Activated T-cell treated with anti-CD3 and anti-CD28 coated beads, Interleukin-2, amount 50 U/mL, for 72 hours (primary cell): Measurements from ENCODE around the gene TRIOBP. TPM values are rescaled to one million over a fixed set of nuclear protein-coding genes. Genes with fewer than 3 reads are reported as not detected.

Experiments used
- ATAC-seq, 2 donors: fragments of 150-1000 bp; cut with Tn5 transposase; replicated peaks in 1 of 2; 2 replicates each; pipeline ENCODE4 v1.10.0; 2021; ENCODE audit warnings: moderate library complexity in 2 of 2, mild to moderate bottlenecking in 1 of 2
- DNase-seq, 2 donors: peaks; one replicate each; pipeline ENCODE4 v3.0.0; 2021 to 2022; ENCODE audit warnings: mixed read lengths in 1 of 2
- H3K27ac Mint-ChIP-seq: one replicate; pipeline ENCODE4 v1.8.0; 2022; ENCODE audit warnings: mild to moderate bottlenecking, moderate library complexity, mixed read lengths
- H3K27me3 Mint-ChIP-seq: one replicate; pipeline ENCODE4 v1.8.0; 2022; ENCODE audit warnings: low read depth, mixed read lengths
- H3K36me3 Mint-ChIP-seq, 2 donors: one replicate each; pipeline ENCODE4 v1.8.0; 2022; ENCODE audit warnings: mixed read lengths in 2 of 2, mild to moderate bottlenecking in 1 of 2; ENCODE audit not compliant: insufficient read depth in 2 of 2
- H3K4me1 Mint-ChIP-seq: one replicate; pipeline ENCODE4 v1.8.0; 2022; ENCODE audit warnings: low read depth, mixed read lengths
- H3K4me3 Mint-ChIP-seq, 2 donors: one replicate each; pipeline ENCODE4 v1.8.0; 2022; ENCODE audit warnings: mild to moderate bottlenecking in 2 of 2, mixed read lengths in 2 of 2, moderate library complexity in 2 of 2
- H3K9me3 Mint-ChIP-seq, 2 donors: one replicate each; pipeline ENCODE4 v1.8.0; 2022; ENCODE audit warnings: mixed read lengths in 2 of 2
- total RNA-seq, 2 donors: library from RNA; stranded (reverse); gene quantifications; one replicate each; pipeline ENCODE4 v1.2.3, GENCODE V29; 2022

TRIOBP gene
- total RNA-seq, 2 donors from 2014 or later = 25.4 to 28.6 TPM

DNA sequence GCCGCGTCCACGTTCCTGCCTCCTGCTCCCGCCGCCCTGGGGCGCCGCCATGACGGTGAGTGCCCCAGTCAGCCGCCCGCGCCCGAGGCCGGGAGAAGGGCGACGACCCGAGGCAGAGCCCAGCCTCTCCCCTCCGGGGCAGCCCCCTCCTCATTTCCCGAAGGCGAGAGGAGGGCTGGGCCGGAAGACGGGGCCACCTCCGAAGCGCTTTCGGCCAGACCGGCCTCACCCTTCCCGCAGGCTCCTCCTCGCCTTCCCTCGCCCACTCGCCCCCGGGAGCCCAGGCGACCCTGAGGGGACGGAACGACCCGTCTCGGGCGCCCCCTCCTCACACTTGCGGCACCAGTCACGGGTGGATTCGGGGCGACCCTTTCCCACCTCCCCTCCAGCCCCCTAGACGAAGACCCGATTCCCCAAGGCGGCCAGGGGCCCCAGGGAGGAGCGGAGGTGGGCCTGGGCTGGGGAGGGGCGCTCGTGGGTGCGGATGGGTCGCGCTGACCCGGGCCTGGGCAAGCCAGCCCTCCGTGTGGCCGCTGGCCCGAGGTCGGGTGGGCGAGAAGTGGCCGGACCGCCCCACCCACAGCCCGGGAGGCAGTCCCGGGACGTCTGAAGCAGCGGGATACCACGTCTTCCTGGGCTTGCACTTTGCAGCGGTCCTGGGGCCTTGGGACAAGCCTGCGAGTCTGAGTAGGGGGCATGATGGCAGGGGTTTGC lies 49.7 kb downstream of the TRIOBP start:
- H3K27ac Mint-ChIP-seq = peak overlapping the region; percentile 73
- H3K9me3 Mint-ChIP-seq = no peaks in the 10 kb centered on the region
- H3K36me3 Mint-ChIP-seq = peaks cover 0 to 1% of the 10 kb centered on the region in 2 donors
- H3K4me1 Mint-ChIP-seq = peaks cover 20% of the 10 kb centered on the region
- DNase-seq = peak in 1 of 2 donors; percentile 29
- ATAC-seq = peak in 1 of 2 donors; percentile 27
- H3K27me3 Mint-ChIP-seq = no peaks in the 10 kb centered on the region
- peak overlapping the region; percentile 86 to 89 for H3K4me3 Mint-ChIP-seq

DNA sequence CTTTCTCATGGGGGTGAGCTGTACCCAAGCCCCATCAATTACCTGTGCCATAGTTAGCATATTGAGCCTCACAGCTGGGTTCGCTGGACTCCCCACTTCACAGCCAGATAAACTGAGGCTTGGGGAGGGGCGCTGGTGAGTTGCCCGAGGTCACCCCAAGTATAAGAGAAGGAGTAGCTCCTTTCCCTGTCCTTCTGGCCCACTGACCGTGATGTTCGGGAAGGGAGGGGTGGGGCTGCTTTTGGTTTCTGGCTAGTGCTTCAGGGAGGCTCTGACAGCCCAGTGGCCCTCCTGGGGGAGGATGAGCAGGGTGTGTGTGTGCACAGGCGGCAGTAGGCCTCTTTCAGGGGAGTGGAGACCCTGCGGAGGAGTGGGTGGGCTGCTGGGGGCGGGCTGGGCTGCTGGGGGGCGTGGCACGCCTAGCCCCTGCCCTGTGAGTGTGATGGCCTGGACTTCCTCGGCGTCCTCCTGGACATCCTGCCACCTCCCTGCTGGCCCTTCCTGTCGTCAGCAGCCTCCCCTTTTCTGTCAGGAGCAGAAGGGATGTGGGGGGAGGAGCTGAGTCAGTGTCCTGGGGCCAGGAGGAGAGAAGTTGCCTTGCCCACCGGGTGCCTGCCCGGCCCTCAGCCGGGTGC lies 50.3 kb downstream of the TRIOBP start:
- H3K4me3 Mint-ChIP-seq = peak overlapping the region; percentile 86 to 89
- peak overlapping the region; percentile 73 for H3K27ac Mint-ChIP-seq
- H3K9me3 Mint-ChIP-seq = no peaks in the 10 kb centered on the region
- no peak for ATAC-seq
- peaks cover 0 to 1% of the 10 kb centered on the region in 2 donors for H3K36me3 Mint-ChIP-seq
- H3K4me1 Mint-ChIP-seq = peaks cover 20% of the 10 kb centered on the region
- DNase-seq = no peak
- no peaks in the 10 kb centered on the region for H3K27me3 Mint-ChIP-seq

DNA sequence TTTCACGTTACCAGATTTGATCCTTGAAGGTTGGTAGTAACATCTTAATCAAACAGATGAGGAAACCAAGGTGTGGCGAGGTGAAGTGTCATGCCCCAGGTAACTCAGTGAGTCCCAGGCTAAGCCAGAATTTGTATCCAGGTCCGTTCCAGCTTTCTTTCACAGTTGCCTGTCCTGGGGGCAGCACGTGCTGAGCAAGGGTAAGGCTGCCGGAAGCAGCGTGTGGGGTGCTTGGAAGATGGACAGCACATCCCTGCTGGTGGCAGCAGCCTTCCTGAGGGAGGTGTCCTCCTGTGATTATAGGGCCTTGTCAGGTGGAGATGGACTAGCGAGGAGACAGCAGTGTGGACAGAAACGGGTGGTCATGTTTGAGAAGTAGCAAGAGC lies 50.9 kb downstream of the TRIOBP start:
- H3K27ac Mint-ChIP-seq = no peak overlapping the region
- DNase-seq = no peak
- no peak for ATAC-seq
- peaks cover 20% of the 10 kb centered on the region for H3K4me1 Mint-ChIP-seq
- H3K27me3 Mint-ChIP-seq = no peaks in the 10 kb centered on the region
- peaks cover 0 to 1% of the 10 kb centered on the region in 2 donors for H3K36me3 Mint-ChIP-seq
- peak overlapping the region; percentile 86 to 89 for H3K4me3 Mint-ChIP-seq
- no peaks in the 10 kb centered on the region for H3K9me3 Mint-ChIP-seq

DNA sequence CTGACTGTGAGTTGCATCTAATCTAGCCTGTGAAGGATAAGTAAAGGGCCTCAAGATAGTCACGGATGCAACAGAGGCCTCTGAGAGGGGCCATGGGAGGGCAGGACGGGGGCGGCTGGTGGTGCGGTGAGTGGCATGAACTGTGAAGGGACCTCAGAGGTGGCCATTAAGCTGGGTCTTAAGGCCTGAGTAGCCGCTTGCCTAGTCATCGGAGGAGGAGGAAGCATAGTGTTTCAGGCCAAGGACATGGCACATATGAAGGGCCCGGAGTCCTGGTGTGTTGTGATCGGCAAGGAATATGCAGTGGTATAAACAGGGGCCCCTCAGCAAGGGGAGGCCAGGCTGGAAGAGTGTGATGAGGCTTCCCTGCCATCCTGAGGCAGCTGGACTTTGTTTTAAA lies 51.8 kb downstream of the TRIOBP start:
- Mint-ChIP-seq H3K4me1 (peaks cover 20% of the 10 kb centered on the region), H3K4me3 (no peak overlapping the region), H3K36me3 (peaks cover 0 to 1% of the 10 kb centered on the region in 2 donors), H3K27me3 (no peaks in the 10 kb centered on the region), H3K9me3 (no peaks in the 10 kb centered on the region), H3K27ac (no peak overlapping the region)
- DNase-seq (no peak), ATAC-seq (no peak)

DNA sequence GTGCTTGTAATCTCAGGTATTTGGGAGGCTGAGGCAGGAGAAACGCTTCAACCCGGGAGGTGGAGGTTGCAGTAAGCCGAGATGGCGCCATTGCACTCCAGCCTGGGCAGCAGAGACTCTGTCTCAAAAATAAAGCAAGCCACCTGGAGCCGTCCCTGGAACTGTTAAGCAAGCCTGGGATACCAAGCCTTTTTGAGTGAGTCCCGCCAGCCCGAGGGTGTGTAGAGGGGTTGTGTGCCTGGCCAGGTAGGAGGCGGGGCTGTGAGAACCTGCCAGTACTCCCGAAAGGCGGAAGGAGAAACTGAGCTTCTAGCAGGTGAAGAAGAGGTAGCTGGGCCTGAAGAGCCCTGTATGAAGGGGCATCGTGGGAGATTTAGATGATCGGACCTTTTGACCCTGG lies 52.4 kb downstream of the TRIOBP start:
- Mint-ChIP-seq H3K4me1 (peaks cover 18% of the 10 kb centered on the region), H3K27me3 (no peaks in the 10 kb centered on the region), H3K9me3 (no peaks in the 10 kb centered on the region), H3K36me3 (peaks cover 0 to 1% of the 10 kb centered on the region in 2 donors), H3K4me3 (no peak overlapping the region), H3K27ac (no peak overlapping the region)
- DNase-seq (no peak), ATAC-seq (no peak)

DNA sequence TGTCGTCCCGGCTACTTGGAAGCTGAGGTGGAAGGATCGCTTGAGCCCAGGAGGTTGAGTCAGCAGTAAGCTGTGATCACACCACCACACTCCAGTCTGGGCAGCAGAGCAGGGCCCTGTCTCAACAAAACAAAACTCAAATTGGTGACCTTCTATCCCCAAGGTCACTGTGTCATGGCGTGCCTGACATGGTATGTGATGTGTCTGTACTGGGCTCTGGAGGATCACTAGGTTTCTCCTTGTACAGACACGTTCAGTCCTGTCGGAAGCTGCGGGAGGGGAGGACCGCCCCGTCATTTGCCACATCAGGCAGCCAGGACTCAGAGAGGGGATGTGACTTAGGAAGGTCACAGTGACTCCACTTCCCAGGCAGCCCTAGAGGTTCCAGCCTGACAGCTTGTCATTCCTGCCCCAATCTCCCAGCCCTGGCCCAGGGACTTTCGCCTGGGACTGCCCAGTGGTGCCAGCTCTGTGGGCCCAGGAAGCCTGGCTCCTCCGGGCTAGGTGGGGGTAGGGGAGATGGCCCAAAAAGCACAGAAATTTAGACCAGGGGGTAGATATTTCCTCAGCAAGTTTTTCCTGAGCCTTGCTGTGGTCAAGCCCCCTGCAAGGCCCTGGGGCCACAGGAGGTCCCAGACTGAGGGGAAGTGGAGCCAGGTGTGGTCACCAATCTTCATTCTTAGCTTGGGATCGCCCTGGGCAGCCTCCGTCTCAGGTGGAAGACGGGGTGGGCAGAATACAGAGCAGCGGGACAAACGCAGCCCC lies 53.2 kb downstream of the TRIOBP start:
- H3K27ac Mint-ChIP-seq = no peak overlapping the region
- DNase-seq = no peak
- H3K36me3 Mint-ChIP-seq = peaks cover 1 to 3% of the 10 kb centered on the region in 2 donors
- no peak for ATAC-seq
- no peak overlapping the region for H3K4me3 Mint-ChIP-seq
- no peaks in the 10 kb centered on the region for H3K27me3 Mint-ChIP-seq
- H3K9me3 Mint-ChIP-seq = no peaks in the 10 kb centered on the region
- peaks cover 14% of the 10 kb centered on the region for H3K4me1 Mint-ChIP-seq

DNA sequence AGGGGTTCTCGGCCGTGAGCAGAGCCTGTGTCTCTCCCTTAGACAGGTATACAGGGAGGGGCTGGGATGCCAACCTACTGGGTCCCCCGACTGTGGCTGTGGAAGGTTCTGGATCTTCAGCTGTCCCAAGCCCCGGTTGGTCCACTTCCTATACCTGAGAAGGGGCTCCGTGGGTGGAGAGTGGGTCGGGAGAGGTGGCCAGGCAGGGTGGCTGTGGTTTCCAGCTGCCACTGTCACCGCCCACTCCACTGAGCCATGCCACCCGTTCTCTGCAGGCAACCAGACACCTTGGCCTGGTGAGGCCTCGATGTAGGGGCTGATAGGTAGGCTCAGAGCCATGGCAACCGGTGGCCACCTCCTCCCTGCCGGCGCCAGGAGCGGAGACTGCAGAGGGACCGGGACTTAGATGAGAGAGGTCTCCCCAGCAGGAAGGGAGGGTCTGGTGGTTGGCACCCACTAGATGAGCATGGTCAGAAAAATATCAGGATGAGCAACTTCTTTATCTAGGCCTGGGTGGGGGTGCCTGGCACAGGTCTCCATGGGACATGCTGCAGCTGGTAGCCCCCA lies 53.8 kb downstream of the TRIOBP start:
- no peaks in the 10 kb centered on the region for H3K9me3 Mint-ChIP-seq
- no peak overlapping the region for H3K27ac Mint-ChIP-seq
- H3K27me3 Mint-ChIP-seq = no peaks in the 10 kb centered on the region
- ATAC-seq = no peak
- peaks cover 0 to 4% of the 10 kb centered on the region in 2 donors for H3K36me3 Mint-ChIP-seq
- no peak overlapping the region for H3K4me3 Mint-ChIP-seq
- peaks cover 8% of the 10 kb centered on the region for H3K4me1 Mint-ChIP-seq
- no peak for DNase-seq

DNA sequence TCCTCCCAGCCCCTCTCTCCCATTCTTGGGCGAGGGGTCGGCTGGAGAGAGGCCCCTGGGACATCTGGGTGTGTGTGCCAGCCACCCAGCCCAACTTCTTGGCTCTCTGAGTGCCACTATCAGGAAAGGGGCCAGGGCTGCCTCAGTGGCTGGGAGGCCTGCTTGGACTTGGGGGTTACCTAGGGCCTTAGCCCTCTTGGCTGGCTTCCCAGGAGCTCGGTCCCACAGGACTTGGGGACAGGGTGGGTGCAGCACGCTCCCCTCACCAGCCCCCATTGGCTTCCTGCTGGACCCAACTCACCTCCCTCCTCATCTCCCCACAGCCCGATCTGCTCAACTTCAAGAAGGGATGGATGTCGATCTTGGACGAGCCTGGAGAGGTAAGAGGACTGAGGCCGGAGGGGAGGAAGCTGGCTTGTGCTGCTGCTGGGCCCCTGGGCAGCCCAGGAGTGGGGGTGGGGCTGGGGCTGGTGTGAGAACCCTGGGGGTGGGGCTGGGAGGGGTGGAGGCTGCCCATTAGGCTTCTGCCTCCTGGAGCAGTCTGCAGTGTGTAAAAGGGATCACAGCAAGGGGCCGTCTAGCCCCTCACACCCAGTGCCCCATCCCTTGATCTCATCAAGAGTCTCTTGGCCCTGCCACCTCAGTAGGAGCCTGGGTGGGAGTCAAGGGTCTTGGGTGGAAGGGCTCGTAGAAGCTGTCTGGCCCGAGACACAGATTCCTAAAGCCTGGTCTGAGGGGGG lies 54.8 kb downstream of the TRIOBP start:
- no peaks in the 10 kb centered on the region for H3K27me3 Mint-ChIP-seq
- peaks cover 7% of the 10 kb centered on the region for H3K4me1 Mint-ChIP-seq
- no peak overlapping the region for H3K27ac Mint-ChIP-seq
- H3K4me3 Mint-ChIP-seq = no peak overlapping the region
- ATAC-seq = no peak
- no peak for DNase-seq
- no peaks in the 10 kb centered on the region for H3K9me3 Mint-ChIP-seq
- H3K36me3 Mint-ChIP-seq = peaks cover 0 to 4% of the 10 kb centered on the region in 2 donors

DNA sequence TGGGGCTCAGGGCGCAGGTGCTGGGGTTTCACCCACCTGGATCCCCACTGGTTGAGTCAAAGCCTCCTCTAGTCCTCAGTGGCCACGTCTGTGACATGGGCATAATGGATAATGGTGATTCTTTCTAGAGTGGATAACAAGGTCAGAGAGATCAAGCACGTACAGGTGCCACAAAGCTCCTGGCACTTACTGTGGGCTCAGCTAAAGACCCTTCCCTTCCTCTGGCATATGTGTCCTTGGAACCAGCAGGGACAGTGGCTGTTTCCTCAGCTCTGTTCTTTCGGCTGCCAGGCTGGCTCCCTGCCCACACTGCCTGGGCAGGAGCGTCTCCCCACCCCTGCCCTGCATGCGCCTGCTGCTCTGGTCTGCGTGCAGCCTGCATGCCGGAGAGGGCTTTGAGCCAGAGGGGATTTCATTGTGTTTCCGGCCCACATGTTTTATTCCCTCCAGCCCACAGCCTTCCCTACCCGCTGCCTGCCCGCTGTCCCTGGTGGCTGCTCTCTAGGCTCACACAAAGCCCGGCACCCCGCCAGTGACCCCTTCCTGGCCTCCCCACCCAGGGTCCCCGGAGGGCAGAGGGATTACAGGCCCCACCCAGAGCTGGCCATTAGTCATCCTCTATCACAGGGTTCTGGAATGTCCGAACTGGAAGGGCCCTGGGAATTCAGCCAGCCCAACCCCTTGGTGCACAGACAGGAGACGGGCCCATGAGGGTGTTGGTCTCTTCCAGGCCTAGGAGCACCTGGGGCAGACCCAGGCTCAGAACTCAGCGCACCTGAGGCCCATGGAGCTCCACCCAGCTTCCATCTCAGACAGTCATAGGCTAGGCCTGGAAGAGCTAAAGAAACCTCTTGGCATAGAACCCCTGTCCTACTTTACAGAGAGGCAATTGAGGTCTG lies 55.6 kb downstream of the TRIOBP start:
- Mint-ChIP-seq H3K27me3 (no peaks in the 10 kb centered on the region), H3K27ac (no peak overlapping the region), H3K9me3 (no peaks in the 10 kb centered on the region), H3K36me3 (peaks cover 0 to 4% of the 10 kb centered on the region in 2 donors), H3K4me1 (peaks cover 6% of the 10 kb centered on the region), H3K4me3 (no peak overlapping the region)
- ATAC-seq (no peak), DNase-seq (no peak)

DNA sequence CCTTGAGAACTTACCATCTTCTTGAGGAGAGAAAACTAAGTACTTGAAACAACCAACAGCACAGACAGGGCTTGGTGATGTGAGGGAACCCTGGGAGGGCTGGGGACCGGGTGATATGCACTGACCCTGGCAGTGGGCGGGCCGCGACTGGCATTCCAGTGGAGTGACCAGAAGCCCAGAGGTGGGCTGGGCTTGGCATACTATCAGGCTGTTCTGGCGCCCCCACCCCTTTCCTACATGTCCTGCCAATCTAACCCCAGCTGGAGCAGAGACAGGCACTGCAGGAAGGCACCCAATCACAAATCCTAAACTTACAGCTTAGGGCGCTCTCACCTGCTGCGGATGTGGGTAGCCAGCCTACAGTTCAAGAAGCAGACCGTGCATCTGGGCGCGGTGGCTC lies 56.9 kb downstream of the TRIOBP start:
- H3K36me3 Mint-ChIP-seq = peaks cover 0 to 4% of the 10 kb centered on the region in 2 donors
- no peak for ATAC-seq
- no peaks in the 10 kb centered on the region for H3K4me1 Mint-ChIP-seq
- no peak overlapping the region for H3K27ac Mint-ChIP-seq
- H3K9me3 Mint-ChIP-seq = no peaks in the 10 kb centered on the region
- no peaks in the 10 kb centered on the region for H3K27me3 Mint-ChIP-seq
- no peak overlapping the region for H3K4me3 Mint-ChIP-seq
- DNase-seq = no peak

DNA sequence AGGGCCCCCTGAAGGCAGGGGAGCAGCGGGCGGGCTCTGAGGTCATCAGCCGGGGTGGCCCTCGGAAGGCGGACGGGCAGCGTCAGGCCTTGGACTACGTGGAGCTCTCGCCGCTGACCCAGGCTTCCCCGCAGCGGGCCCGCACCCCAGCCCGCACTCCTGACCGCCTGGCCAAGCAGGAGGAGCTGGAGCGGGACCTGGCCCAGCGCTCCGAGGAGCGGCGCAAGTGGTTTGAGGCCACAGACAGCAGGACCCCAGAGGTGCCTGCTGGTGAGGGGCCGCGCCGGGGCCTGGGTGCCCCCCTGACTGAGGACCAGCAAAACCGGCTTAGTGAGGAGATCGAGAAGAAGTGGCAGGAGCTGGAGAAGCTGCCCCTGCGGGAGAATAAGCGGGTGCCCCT lies 60.8 kb downstream of the TRIOBP start:
- no peak for DNase-seq
- no peak overlapping the region for H3K4me3 Mint-ChIP-seq
- ATAC-seq = no peak
- H3K27ac Mint-ChIP-seq = no peak overlapping the region
- peaks cover 0 to 4% of the 10 kb centered on the region in 2 donors for H3K36me3 Mint-ChIP-seq
- no peaks in the 10 kb centered on the region for H3K27me3 Mint-ChIP-seq
- no peaks in the 10 kb centered on the region for H3K4me1 Mint-ChIP-seq
- no peaks in the 10 kb centered on the region for H3K9me3 Mint-ChIP-seq

DNA sequence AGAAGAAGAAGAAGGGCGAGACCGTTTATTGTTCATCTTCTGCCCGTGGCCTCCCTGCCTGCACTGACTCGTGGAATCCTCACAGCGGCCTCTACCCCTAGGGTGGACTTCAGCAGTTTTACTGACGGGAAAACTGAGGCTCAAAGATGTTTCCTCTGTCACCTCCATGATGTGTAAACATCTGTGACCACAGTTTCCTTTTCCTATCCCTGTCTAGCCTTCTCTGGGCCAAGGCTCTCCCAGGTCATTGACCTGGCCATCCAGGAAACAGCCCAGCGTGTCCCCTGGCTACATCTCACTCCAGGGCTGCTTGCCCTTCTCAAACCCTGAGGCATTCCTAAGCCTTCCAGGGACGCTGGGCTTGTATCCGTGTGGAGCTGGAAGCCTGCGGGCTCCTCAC lies 61.8 kb downstream of the TRIOBP start:
- DNase-seq (no peak), ATAC-seq (no peak)
- H3K9me3 Mint-ChIP-seq = no peaks in the 10 kb centered on the region
- H3K4me1 Mint-ChIP-seq = no peaks in the 10 kb centered on the region
- peaks cover 0 to 4% of the 10 kb centered on the region in 2 donors for H3K36me3 Mint-ChIP-seq
- no peaks in the 10 kb centered on the region for H3K27me3 Mint-ChIP-seq
- no peak overlapping the region for H3K27ac Mint-ChIP-seq
- H3K4me3 Mint-ChIP-seq = no peak overlapping the region
